ENCODE results near the gene GDF2.

GDF2 gene

DNA sequence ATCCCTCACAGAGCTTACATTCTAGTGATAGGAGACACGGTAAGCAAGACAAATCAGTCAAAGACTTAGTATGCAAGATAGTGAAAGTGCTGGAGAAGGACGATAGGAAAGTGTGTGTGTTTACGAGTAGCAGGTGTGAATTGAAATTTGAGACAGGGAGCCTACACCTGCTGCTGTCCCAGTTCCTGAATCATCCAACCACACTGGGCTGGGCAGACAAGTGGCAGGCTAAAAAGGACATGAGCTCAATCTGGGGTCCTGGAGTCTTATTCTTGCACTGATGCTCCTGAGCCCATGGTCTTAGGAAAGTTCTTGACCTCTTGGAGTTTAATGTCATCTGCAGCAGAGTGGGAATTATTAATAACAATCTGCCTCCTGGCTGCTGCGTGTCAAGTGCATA, 42.1 kb downstream of the GDF2 start:
- no peak overlapping the region for H3K4me3 ChIP-seq (ENCODE audit: low read depth, low read length)
- TF ChIP-seq, protein P1, sequence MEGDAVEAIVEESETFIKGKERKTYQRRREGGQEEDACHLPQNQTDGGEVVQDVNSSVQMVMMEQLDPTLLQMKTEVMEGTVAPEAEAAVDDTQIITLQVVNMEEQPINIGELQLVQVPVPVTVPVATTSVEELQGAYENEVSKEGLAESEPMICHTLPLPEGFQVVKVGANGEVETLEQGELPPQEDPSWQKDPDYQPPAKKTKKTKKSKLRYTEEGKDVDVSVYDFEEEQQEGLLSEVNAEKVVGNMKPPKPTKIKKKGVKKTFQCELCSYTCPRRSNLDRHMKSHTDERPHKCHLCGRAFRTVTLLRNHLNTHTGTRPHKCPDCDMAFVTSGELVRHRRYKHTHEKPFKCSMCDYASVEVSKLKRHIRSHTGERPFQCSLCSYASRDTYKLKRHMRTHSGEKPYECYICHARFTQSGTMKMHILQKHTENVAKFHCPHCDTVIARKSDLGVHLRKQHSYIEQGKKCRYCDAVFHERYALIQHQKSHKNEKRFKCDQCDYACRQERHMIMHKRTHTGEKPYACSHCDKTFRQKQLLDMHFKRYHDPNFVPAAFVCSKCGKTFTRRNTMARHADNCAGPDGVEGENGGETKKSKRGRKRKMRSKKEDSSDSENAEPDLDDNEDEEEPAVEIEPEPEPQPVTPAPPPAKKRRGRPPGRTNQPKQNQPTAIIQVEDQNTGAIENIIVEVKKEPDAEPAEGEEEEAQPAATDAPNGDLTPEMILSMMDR (IDR thresholded peaks at IDR 0.05; ENCODE audit: borderline replicate concordance, insufficient read depth, low read depth, low read length): no peak

DNA sequence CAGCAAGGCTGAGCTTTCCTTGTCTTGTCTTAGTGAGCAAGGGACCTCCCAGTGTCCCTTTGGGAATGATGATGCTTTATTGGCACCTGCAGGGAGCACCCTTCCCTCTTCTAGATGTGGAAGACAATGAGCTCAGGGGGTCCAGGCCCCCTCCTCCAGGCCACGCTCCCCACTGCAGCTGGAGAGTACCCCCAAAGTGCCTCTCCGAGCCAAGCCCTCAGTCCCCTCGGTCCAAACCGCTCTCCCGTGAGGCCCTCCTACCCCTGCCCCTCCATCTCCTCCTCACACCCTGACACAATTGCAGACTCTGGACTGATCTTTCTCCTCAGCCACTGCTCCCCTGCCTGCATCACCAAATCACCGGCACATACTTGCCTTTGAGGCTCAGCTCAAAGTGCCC, 42.7 kb downstream of the GDF2 start:
- H3K4me3 ChIP-seq (ENCODE audit: low read depth, low read length): no peak overlapping the region
- TF ChIP-seq, protein P1 (IDR thresholded peaks at IDR 0.05; ENCODE audit: borderline replicate concordance, insufficient read depth, low read depth, low read length): no peak

DNA sequence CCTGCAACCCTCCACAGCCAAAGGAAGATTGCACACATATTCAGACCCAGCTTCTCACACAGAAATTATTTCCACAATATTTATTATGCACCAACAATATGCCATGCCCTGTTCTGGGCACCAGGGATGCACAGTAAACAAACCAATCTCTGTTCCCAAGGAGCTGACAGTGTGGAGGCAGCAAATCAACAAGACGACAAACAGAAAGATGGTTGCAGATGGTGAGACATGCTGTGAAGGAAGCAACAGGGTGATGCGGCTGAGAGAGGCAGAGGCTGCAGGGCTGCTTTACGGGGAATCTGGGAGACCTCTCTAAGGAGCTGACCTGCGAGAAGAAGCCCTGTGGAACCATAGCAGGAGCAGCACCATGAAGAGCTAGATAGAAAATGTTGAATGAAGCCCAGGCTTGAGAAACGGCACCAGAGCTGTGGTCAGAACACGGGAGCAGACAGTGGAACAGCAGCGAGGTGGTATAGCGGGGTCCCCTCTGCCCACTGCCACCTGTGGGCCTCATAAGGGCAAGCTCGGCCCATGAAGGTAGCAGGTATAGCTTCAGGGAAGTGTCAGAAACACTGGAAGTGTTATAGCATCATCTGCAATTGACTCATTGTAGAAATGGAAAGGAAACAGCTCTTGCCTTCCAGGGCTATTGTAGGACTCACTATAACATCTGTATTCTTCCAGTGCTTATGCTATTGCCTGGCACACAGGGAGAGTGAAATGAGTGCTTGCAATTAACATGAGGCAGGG, 43.4 kb downstream of the GDF2 start:
- TF ChIP-seq, protein P1 (IDR thresholded peaks at IDR 0.05; ENCODE audit: borderline replicate concordance, insufficient read depth, low read depth, low read length): no peak

DNA sequence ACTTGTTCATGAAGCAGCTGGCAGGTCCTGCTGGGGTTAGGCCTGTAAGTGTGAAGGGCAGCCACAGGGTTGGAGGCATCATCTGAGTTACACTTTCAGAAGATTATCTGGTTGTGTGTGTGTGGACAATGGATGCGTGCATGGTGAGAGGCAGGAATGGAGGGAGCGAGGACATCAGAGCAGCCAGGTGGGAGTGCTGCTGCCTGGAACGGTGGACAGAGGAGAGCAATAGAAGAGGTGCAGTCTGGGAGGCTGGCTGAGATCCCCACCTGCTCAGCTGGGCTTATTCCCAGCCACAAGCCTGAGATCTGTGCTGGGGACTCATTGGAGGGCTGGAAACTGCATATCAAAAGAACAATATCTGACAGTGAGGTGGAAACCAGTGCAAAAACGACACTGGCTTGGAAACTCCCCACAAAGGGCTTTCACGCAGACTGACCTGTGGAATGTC, 44.0 kb downstream of the GDF2 start:
- H3K4me3 ChIP-seq (ENCODE audit: low read depth, low read length): no peak overlapping the region
- TF ChIP-seq, protein P1 (IDR thresholded peaks at IDR 0.05; ENCODE audit: borderline replicate concordance, insufficient read depth, low read depth, low read length): no peak

More for the DNA sequence above, 43.4 kb downstream of the GDF2 start:
- no peak overlapping the region for H3K4me3 ChIP-seq (ENCODE audit: low read depth, low read length)

DNA sequence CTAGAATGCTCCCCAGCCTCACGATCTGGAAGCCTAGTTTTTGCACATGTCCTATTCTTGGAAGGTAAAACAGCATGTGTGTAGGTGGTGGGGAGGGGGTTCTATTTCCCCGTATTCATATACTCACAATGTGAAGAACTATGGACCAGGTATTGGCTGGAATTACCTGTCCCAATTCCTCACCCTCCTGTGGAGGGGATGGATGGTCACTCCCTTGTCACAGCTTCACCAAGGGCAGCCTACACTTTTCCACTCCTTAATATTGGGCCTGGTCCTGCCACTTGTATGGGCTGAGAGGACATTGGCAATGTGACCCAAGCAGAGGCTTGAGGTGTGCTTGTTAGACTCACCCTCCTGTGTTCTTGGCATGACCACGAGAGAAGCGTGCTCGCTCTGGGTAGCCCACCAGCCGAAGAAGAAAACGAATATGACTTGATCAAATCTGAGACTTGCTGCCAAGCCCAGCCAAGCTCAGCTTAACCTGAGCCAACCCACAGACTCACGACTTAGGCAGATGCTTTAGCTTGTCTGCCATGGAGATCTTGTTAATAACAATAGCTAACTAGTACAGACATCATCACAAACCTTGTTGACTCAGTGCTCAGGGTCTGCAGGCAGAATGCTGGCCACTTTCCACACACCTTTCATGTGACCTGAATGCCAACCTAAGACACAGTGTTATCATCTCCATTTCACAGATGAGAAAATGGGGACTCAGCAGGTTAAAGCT, 44.6 kb downstream of the GDF2 start:
- no peak overlapping the region for H3K4me3 ChIP-seq (ENCODE audit: low read depth, low read length)
- TF ChIP-seq, protein P1 (IDR thresholded peaks at IDR 0.05; ENCODE audit: borderline replicate concordance, insufficient read depth, low read depth, low read length): no peak

DNA sequence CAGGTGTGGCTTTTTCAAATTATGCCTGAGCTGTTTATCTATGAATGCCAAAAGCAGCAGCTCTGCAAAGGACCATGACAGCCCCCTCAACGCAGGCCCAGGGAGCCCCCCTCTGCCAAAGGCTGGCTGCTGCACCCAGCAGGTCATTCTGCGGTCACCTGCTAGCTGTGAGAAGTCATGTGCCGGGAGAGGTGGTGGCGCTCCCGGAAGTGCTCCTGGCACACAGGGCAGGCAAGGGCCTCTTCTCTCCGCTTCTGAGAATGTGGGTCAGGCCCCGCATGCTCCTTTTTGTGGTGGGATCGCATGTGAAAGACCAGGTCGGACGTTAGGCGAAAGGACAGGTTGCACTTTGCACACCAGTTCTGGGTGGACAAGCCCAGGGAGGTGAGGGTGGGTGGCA, 45.4 kb downstream of the GDF2 start:
- TF ChIP-seq, protein P1 (IDR thresholded peaks at IDR 0.05; ENCODE audit: borderline replicate concordance, insufficient read depth, low read depth, low read length): no peak

More for the DNA sequence above, 45.4 kb downstream of the GDF2 start:
- H3K4me3 ChIP-seq (ENCODE audit: low read depth, low read length): no peak overlapping the region
